Thyroid gland (tissue), 4 donors: ENCODE data around the gene TANC2. TPM values are rescaled to one million over a fixed set of nuclear protein-coding genes. Genes with fewer than 3 reads are reported as not detected.

ENCODE experiments used
- DNase-seq, 2 donors: peaks; one replicate each; pipeline ENCODE4 v3.0.0-alpha.2; 2019
- H3K27ac ChIP-seq, 3 donors: fragments of 200-600 bp; sonication (generic); 1 replicate in 2 of 3; 2 replicates in 1 of 3; pipeline ENCODE4 v1.5.1; 2016 to 2019; ENCODE audit warnings: mild to moderate bottlenecking in 1 of 3, moderate library complexity in 1 of 3
- H3K27me3 ChIP-seq: fragments of 200-600 bp; sonication (generic); one replicate; pipeline ENCODE4 v1.5.1; 2019
- H3K36me3 ChIP-seq, 2 donors: fragments of 200-600 bp; sonication (generic); one replicate each; pipeline ENCODE4 v1.5.1; 2016 to 2019
- H3K4me1 ChIP-seq, 2 donors: fragments of 200-600 bp; sonication (generic); one replicate each; pipeline ENCODE4 v1.5.1; 2017 to 2019
- H3K4me3 ChIP-seq, 3 donors: fragments of 200-600 bp; sonication (generic); replicated peaks in 1 of 3; 1 replicate in 2 of 3; 2 replicates in 1 of 3; pipeline ENCODE4 v1.5.1; 2016; ENCODE audit warnings: mild to moderate bottlenecking in 1 of 3
- H3K9me3 ChIP-seq: fragments of 200-600 bp; sonication (generic); one replicate; pipeline ENCODE4 v1.5.1; 2017
- CTCF ChIP-seq, 6 experiments: fragments of 200-600 bp in 3 of 6; fragments of 450-650 bp in 3 of 6; sonication (generic) in 3 of 6; IDR thresholded peaks; one replicate each; pipeline ENCODE4 v1.5.1; 2016 to 2019; ENCODE audit warnings: antibody characterized with exemption in 6 of 6, mild to moderate bottlenecking in 2 of 6, inconsistent platforms in 1 of 6, moderate library complexity in 1 of 6
- POLR2A ChIP-seq, 2 donors: fragments of 450-650 bp; IDR thresholded peaks; one replicate each; pipeline ENCODE4 v1.6.1; 2017; ENCODE audit warnings: antibody characterized with exemption in 2 of 2, mild to moderate bottlenecking in 2 of 2, moderate library complexity in 1 of 2
- WGBS, 2 donors: methylation state at CpG; one replicate each; pipeline ENCODE4 v1.1.5; 2017; 5-methylcytosine and 5-hydroxymethylcytosine counted together
- intact Hi-C: fragments of 100-400 bp; cut with DNase I; formaldehyde crosslinking; loops from one replicate; pipeline ENCODE4 v1.15.1; 2023
- total RNA-seq, 4 donors: library from RNA; depleted of rRNA; stranded (reverse); fragments of >200 nt; gene quantifications; one replicate each; pipeline ENCODE4 v1.2.3, GENCODE V29; 2016

TANC2 gene
- total RNA-seq, 4 donors from 2014 or later = 15.2 to 22.2 (median 19.6) TPM

DNA sequence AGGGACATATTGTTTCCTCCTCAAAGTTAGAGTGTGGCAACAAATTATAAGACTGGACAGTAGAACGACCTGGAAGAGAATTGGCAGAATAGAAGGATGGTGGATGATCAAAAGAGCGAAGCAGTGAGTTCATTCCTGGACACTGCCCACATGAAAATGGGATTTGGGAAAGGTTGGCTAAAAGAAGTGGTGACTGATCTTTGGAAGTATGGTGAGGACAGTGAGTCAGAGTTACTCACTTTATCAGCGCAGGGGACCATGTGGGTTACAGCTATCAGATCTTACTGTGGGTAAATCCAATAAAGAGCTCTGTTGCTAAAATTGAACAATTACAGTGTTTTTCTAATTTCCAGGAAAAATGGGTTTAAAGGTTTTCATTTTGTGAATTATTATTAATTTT is 2.7 kb upstream of the TANC2 start:
- H3K36me3 ChIP-seq = no peaks in the 10 kb centered on the region
- no peak for DNase-seq
- intact Hi-C loops = no loop called here

GRCh38 chr17:62964506-62964905 is 1.5 kb upstream of the TANC2 start:
- H3K27ac ChIP-seq = no peak overlapping the region

More for the DNA sequence above, 2.7 kb upstream of the TANC2 start:
- WGBS, 2 donors = 71 to 87% methylated on average over 3 of the region's 3 CpGs
- no peak for TF ChIP-seq POLR2A (IDR thresholded peaks at IDR 0.05)
- Histone ChIP-seq H3K4me3 (no peak overlapping the region), H3K9me3 (no peaks in the 10 kb centered on the region), H3K27ac (no peak overlapping the region), H3K27me3 (no peaks in the 10 kb centered on the region), H3K4me1 (peaks cover 7% of the 10 kb centered on the region in 2 donors)

GRCh38 chr17:62965174-62965685 is 805 bp upstream of the TANC2 start:
- no peaks in the 10 kb centered on the region for H3K36me3 ChIP-seq
- no peaks in the 10 kb centered on the region for H3K27me3 ChIP-seq
- DNase-seq = peak in 1 of 2 donors; percentile 7
- TF ChIP-seq CTCF (IDR thresholded peaks at IDR 0.05) = no peak
- TF ChIP-seq POLR2A (IDR thresholded peaks at IDR 0.05) = no peak
- WGBS, 2 donors = 65 to 67% methylated on average over 19 of the region's 19 CpGs
- H3K4me3 ChIP-seq = peak overlapping the region in 1 of 3 donors; percentile 80
- H3K9me3 ChIP-seq = no peaks in the 10 kb centered on the region
- H3K4me1 ChIP-seq = peaks cover 7% of the 10 kb centered on the region in 2 donors
- peak overlapping the region; percentile 67 to 80 (median 73) for H3K27ac ChIP-seq
- intact Hi-C loops = loop anchor here (5.0 kb wide), 1 partner anchor 263 kb away; no protein-coding TSS in a partner anchor

More at GRCh38 chr17:62964506-62964905, 1.5 kb upstream of the TANC2 start:
- Histone ChIP-seq H3K4me3 (no peak overlapping the region), H3K27me3 (no peaks in the 10 kb centered on the region), H3K9me3 (no peaks in the 10 kb centered on the region), H3K4me1 (peaks cover 7% of the 10 kb centered on the region in 2 donors), H3K36me3 (no peaks in the 10 kb centered on the region)
- TF ChIP-seq CTCF (IDR thresholded peaks at IDR 0.05) = no peak
- TF ChIP-seq POLR2A (IDR thresholded peaks at IDR 0.05) = no peak
- DNase-seq = no peak
- intact Hi-C loops = no loop called here
- 83 to 89% methylated on average over 4 of the region's 4 CpGs for WGBS, 2 donors

- TF ChIP-seq CTCF (IDR thresholded peaks at IDR 0.05) (no peak), POLR2A (IDR thresholded peaks at IDR 0.05) (no peak)
- intact Hi-C loops = loop anchor here (5.0 kb wide), 1 partner anchor 264 kb away; no protein-coding TSS in a partner anchor
- H3K4me3 ChIP-seq = peak overlapping the region; percentile 72 to 80 (median 78)
- WGBS, 2 donors = 1 to 2% methylated on average over 28 to 30 of the region's 80 CpGs
- H3K36me3 ChIP-seq = no peaks in the 10 kb centered on the region
- H3K27ac ChIP-seq = peak overlapping the region; percentile 53 to 81 (median 67)
- peaks cover 7% of the 10 kb centered on the region in 2 donors for H3K4me1 ChIP-seq
- no peaks in the 10 kb centered on the region for H3K9me3 ChIP-seq
- DNase-seq = peak; percentile 32 to 69
- H3K27me3 ChIP-seq = no peaks in the 10 kb centered on the region
Observed at GRCh38 chr17:62966426-62967204, 580 bp downstream of the TANC2 start.

GRCh38 chr17:62967205-62967529 is 1.1 kb downstream of the TANC2 start:
- peak overlapping the region in 2 of 3 donors; percentile 78 to 80 for H3K4me3 ChIP-seq
- no peaks in the 10 kb centered on the region for H3K9me3 ChIP-seq
- no peaks in the 10 kb centered on the region for H3K27me3 ChIP-seq
- peaks cover 7% of the 10 kb centered on the region in 2 donors for H3K4me1 ChIP-seq
- H3K36me3 ChIP-seq = no peaks in the 10 kb centered on the region
- no peak for DNase-seq
- 19 to 21% methylated on average over 4 of the region's 4 CpGs for WGBS, 2 donors
- intact Hi-C loops = loop anchor here (5.0 kb wide), 1 partner anchor 265 kb away; no protein-coding TSS in a partner anchor
- TF ChIP-seq POLR2A (IDR thresholded peaks at IDR 0.05) (no peak), CTCF (IDR thresholded peaks at IDR 0.05) (no peak)
- peak overlapping the region in 1 of 3 donors; percentile 67 for H3K27ac ChIP-seq
